GM18907 (cell line): ENCODE data around the gene GAPVD1.
"Not testable (repeated sequence)": the region's sequence is repeated elsewhere in the genome, so short reads cannot be mapped to it uniquely, and the experiment has no call there.

ENCODE experiments used
- ATAC-seq: cut with Tn5 transposase; IDR thresholded peaks from one replicate; pipeline ENCODE4 v1.9.1; 2021; ENCODE audit warnings: mild to moderate bottlenecking, moderate library complexity; ENCODE audit not compliant: unreplicated experiment

The GAPVD1 gene

DNA sequence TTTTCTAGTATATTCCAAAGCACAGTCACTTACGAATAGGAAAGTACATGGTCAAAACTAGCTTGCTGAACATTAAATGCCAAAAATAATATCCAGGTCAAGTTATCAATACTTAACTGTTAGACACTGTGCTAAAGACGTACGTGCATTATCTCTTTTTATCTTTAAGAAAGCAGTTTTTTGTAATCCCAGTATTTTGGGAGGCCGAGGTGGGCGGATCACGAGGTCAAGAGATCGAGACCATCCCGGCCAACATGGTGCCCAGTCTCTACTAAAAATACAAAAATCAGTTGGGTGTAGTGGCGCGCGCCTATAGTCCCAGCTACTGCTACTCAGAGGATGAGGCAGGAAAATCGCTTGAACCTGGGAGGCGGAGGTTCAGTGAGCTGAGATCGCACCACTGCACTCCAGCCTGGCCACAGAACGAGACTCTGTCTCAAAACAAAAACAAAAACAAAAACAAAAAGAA, 17.8 kb upstream of the GAPVD1 start:
- ATAC-seq: no peak

DNA sequence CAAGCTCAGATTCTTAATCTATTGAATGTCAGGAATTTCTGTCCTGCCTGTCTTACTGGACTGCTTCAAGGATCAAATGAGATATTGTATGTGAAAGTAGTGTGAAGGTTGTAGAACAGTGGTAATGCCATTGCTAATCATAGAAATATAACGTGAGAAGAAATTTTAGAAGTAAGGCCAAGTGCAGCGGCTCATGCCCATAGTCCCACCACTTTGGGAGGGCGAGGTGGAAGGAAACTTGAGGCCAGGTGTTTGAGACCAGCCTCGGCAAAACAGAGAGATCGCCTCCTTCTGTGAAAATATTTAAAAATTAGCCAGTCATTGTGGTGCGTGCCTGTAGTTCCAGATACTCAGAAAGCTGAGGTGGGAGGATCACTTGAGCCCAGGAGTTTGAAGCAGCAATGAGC, 15.4 kb upstream of the GAPVD1 start:
- ATAC-seq: no peak

DNA sequence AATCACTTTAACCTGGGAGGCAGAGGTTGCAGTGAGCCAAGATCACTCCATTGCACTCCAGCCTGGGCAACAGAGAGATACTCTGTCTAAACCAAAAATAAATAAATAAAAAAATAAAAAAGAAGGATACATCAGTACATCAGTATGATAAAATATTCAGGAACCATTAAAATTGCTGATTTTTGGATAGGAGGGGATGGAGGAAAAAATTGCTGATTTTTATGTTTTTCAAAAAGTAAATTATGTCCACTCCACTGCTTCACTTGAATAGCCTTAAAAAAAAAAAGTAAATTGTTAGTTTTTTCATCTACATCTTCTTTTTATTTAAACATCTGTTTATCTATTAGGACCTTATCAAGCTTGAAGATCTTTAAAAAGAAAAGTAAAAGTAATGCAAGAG, 7.4 kb upstream of the GAPVD1 start:
- no peak for ATAC-seq

DNA sequence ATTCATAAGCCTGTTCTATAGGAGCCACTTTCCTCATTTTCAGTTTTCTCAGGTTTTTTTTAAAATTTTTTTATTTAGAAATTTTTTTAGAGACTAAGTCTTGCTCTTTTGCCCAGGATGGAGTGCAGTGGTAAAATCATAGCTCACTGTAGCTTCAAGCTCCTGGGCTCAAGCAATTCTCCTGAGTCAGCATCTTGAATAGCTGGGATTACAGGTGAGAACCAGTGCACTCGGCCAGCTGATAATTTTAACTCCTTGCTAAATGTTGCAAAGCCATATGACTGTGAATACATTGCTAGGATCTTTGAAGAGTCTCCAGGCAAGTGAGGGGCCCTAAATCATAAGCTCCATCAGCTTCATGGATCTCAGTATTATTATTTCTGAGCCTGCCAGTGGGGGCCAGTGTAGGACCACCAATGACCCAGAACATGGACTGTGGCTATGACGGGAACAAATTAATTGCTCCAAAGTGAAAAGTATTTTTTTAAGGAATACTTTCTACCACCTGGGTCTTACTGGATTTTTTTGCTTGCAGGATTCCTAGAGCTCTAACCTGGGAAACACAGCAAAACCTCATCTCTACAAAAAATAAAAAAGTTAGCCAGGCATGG, 5.7 kb upstream of the GAPVD1 start:
- no peak for ATAC-seq

DNA sequence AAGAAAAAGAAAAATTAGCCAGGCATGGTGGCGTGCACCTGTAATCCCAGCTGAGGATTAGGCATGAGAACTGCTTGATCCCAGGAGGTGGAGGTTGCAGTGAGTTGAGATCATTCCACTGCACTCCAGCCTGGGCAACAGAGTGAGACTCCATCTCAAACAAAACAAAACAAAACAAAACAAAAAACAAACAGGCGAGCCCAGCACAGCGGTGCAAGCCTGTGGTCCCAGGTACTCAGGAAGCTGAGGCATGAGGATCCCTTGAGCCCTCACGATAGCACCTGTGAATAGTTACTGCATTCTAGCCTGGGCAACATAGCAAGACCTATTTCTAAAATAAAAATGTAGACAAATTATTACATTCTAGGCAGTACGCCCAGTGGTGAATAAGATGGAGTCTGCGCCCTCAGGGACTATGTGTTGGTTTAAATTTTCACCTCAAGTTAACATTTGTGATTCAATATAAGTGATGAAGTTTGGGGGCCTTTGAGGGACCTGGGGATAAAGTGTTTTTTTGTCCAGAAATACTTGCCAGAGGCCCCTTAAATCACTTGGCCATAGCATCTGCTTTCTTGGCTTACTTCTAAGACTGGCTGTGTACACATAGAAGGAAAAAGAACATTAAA, 3.4 kb upstream of the GAPVD1 start:
- no peak for ATAC-seq

DNA sequence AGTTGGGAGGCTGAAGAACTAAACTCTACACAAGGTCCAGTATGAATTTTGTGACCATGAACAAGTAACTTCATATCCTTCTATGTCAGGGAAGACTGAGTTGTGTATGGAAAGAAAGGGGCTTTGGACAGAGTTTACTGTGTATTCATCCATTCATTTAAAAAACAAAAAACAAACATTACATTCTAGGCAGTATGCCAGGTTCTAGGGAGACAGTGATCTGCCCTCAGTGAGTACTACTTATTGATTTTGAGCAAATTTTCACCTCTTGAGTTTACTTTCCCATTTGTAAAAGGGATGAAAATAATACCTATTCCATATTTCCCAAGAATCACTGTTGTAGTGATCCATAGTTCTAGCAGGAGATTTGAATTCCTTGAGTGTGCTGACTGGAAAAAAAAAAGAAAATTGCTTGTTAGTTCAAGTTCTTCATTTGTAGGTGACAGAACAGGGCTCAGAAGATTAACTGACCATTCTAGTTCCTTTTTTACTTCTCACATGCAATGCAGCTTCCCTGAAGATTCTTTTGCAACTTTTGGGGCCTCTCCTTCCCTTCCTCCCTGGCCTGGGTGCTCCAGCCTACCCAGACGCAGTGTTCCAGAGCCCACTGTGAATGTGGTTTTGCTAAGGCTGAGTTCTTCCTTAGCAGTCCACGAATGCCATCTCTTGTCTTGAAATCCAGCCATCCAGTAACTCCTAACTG, 2.6 kb upstream of the GAPVD1 start:
- no peak for ATAC-seq

DNA sequence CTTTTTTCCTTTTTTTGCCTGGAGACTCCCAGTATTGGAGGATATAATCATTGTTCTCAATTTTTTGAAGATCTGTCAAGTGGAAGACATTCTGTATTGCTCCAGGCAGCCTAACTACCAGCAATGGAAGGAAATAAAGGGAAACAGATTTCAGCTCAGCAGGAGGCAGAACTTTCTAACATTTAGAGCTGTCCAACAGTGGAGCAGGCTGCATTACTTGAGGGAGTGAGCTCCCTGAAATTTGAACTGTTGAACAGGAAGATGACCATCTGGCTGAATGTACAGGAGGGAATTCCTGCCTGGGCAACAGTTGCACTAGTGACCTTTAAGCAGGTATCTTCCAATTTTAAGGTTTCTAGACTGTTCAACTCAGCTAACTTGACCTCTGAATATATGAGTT, 1.1 kb upstream of the GAPVD1 start:
- no peak for ATAC-seq

DNA sequence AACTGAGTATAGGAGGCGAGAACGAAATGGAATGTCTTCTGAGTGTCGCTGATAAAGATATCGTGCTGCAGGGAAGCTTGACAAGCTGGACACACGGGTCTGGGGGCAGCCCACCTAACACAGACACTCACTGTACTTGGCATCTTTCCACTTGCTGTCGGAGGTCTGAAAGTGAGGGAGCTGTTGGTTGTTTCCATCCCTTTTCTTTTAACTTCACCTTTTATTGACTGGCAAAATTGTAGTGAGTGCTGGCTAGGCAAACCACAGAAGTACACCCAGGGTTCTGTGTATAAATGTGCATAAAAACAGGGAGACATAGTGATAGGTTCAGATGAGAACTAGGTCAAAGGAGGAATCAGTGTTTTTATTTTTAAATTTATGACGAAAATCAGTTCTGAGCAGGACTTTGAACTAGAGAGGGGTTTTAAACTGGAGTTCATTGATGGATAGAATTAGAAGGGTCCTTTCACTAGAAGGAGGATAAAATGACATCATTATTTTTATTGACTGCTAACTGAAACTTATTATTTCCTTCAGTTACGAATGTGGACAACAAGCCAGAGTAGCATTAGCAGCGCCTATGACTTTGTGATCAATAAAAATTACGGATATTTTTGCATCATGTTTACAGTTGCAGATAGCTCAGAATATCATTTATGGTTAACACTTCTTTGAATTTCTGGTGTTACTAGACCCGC, 817 bp downstream of the GAPVD1 start:
- ATAC-seq: no peak

DNA sequence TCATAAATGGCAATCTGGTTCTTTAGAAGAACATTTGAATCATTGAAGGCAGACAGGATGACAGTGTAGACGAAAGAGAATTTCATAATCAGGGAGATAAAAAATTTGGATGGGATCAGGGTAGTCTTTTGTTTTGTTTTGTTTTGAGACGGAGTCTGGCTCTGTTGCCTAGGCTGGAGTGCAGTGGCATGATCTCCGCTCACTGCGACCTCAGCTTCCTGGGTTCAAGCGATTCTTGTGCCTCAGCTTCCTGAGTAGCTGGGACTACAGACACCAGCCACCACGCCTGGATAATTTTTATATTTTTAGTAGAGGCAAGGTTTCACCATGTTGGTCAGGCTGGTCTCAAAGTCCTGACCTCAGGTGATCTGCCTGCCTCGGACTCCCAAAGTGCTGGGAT, 2.4 kb downstream of the GAPVD1 start:
- not testable (repeated sequence) for ATAC-seq

DNA sequence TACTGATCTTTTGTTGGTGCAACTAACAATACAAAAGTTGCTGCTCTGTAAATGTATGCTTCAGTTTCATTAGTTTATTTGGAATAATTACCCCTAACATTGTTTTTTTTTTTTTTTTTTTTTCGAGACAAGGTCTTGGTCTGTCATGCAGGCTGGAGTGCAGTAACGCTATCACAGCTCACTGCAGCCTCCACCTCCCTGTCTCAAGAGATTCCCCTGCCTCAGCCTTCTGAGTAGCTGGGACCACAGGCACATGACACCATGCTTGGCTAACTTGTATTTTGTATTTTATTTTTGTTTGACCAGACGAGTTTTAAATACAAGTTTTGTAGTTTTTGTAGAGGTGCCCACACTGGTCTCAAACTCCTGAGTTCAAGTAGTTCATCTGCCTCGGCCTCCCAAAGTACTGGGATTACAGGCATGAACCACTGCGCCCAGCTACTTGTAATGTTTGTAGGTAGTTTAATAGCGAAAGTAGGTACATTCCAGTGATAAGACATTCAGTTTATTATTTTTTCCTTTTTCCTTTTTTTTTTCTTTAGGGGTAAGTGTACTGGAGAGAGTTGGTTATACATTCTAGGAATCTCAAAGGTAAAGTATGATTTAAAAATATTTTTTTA, 6.9 kb downstream of the GAPVD1 start:
- ATAC-seq: no peak

DNA sequence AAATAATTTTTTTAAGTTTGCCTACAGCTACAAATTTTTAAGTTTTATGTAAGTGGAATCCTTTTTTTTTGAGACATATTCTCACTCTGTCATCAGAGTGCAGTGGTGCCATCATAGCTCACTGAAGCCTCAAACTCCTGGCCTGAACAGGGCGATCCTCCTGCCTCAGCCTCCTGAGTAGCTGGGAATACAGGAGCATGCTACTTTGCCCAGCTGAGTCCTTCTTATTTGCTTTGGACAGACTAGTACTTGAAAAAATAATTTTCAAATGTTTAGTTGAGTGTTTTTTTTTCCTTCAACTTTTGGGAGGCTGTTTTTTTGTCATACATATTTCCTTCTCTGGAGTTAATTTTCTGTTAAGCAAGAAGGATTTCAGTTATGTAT, 7.4 kb downstream of the GAPVD1 start:
- ATAC-seq: no peak

DNA sequence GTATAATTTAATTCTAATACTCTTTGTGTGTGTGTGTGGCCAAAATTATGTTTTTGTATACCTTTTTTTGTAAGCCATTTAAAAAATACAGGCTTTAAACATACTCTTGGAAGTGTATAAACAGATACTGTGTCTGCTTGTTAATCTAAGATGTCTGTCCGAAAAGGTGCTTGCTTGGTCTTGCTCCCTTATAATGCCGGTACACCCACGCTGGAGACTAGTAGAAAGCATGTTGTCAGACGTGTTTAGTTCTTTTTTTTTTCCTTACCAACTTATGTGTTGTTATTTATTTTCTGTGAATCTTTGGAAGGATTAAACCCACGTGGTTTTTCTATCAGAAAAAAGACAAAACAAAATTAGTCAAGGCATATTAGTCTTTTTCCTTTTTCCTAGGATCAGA, 9.5 kb downstream of the GAPVD1 start:
- no peak for ATAC-seq

DNA sequence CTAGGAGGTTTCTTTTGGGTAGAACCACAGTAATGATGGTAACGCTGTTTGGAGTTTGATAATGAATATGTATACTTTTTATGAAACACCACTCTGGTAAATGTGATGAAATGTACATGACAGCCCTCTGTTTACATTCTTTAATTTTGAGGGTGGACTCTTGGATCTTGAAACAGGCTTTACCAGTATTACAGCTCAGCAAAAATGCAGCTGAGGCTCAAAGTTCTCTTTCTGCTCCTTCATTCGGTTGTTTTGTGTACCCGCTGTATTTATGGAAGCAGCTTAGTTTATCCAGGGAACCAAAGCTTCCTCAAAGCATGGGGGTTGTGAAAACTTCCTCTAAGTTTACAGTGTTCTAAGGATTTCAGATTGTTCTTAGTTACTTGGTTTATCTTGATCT, 11.1 kb downstream of the GAPVD1 start:
- ATAC-seq: no peak

DNA sequence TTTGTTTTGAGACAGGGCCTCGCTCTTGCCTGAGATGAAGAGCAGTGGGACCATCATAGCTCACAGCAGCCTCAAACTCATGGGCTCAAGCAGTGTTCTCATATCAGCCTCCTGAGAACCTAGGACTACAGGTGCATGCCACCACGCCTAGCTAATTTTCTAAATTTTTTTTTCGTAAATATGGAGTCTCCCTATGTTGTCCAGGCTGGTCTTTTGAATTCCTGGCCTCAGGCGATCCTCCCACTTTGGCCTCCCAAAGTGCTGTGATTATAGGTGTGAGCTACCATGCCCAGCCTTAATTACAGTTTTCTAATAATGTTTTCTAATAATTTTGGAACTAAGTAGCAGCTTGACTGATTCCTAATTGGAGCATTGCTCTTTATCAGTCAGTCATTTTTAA, 15.1 kb downstream of the GAPVD1 start:
- ATAC-seq: no peak

DNA sequence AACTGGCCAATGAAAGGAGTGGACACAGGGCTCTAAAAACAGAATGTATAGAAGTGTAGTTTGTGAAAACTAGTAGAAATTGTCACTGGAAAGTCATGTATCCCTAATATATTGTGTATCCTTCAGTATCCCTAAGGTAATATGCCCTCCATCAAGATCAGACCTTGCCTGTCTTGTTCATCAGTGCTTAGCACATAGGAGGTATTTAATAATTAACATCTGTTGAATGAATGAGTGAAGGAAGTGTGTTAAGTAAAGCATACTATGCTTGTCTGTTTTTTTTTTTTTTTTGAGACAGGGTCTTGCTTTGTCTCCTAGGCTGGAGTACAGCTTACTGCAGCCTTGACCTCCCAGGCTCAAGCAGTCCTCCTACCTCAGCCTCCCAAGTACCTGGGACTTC, 15.8 kb downstream of the GAPVD1 start:
- no peak for ATAC-seq

DNA sequence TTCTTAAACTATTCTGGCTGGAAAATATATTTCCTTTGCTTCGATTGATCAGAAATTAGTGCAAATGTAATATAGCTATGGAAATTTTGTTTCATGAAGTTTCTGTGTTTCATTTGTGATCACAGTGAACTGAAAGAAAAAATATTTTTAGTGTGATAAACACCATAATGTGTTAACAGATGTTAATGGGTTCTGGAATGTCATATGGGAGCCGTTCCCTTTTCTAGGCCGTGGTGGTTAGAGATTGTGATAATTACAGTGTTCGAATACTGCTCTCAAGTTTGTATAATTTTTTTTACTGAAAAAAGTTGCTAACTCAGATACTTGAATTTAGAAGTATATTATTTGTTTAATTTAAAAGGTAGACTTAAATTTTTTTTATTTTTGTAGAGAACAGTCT, 19.3 kb downstream of the GAPVD1 start:
- ATAC-seq: no peak

DNA sequence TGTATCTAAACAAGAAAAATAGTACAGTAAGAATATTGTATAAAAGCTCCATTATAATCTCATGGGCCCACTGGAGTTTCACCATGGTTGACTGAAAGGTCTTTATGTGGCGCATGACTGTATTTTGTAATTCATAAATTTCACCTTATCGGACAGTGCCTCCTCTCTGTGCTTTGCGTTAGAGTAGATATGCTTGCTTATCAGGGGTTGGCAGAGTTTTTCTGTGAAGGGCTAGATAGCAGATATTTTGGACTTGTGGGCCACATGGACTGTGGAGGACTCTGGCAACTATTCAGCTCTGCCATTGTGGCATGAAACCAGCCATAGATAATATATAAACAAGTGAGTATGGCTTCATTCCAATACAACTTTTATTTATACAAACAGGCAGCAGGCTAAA, 23.2 kb downstream of the GAPVD1 start:
- no peak for ATAC-seq

DNA sequence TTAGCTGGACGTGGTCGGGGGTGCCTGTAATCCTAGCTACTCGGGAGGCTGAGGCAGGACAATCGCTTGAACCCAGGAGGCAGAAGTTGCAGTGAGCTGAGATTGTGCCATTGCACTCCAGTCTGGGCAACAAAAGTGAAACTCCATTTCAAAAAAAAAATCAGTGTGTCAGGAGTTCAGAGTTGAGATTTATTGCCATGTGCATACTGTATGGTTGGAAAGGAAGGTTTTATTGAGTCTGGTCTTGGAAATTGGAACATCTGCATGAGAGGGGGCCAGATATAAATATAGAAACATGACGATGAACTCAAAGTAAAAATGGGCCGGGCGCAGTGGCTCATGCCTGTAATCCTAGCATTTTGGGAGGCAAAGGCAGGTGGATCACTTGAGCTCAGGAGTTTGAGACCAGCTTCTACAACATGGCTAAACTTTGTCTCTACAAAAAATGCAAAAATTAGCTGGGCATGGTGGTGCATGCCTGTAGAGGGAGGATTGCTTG, 25.4 kb downstream of the GAPVD1 start:
- ATAC-seq: not testable (repeated sequence)

DNA sequence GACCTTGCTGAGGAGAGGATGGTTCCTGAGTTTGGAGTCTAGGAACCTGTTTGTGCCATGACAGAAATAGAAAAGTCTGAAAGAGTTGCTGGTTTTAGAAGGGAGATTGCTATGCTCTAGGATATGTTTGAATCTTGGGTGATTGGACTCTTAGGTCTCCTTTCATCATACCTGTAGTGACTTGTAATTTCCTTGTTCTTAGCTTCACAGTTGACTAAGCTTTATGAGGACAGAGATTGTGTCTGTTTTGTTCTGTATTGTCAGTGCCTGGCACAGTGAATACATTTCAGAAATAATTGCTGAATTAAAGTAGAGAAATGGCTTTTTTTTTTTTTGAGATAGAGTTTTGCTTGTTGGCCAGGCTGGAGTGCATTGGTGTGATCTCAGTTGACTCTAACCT, 31.5 kb downstream of the GAPVD1 start:
- ATAC-seq: no peak

DNA sequence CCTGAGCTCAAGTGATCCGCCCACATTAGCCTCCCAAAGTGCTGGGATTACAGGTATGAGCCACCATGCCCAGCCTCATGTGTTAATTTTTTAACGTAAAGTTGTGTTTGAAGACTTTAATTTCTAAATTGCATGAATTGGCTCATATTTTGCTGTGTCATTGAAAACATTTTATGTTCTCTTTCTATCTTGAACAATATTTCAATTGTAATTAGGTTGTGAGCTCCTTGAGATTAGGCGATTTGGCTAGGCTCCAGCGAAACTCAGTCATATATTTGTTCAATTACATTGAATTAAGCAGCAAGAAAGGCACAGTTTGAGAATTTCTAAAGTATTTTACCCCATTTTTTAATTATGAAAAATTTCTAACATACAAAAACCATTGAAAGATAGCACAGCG, 34.0 kb downstream of the GAPVD1 start:
- ATAC-seq: no peak

DNA sequence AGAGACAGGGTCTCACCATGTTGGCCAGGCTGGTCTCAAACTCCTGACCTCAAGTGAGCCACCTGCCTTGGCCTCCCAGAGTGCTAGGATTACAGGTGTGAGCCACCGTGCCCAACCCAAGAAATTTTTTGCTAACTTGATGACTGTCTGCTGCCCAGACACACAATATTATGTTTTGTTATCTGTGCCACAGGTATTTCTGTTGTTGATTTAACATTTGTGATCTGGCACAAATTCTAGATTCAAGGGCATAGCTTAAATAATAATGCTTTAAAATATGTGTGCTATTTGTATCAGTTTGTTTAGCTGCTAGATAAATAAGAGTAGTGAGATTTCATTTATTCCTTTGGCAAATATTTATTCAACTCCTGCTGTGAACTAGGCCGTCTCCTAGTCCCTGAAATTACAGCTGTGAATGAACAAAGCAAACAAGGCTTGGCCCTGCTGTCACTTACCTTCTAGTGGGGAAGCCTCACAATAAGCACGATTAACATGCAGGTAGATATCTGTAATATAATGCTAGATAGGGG, 35.3 kb downstream of the GAPVD1 start:
- no peak for ATAC-seq
